ENCODE measurements around the gene STH. TPM values are rescaled to one million over a fixed set of nuclear protein-coding genes. Genes with fewer than 3 reads are reported as not detected.

Gene STH
- polyA plus RNA-seq, 1 donor (not counting 4 experiments of a cell fraction or from before 2014, with no cell fraction given): not detected

DNA sequence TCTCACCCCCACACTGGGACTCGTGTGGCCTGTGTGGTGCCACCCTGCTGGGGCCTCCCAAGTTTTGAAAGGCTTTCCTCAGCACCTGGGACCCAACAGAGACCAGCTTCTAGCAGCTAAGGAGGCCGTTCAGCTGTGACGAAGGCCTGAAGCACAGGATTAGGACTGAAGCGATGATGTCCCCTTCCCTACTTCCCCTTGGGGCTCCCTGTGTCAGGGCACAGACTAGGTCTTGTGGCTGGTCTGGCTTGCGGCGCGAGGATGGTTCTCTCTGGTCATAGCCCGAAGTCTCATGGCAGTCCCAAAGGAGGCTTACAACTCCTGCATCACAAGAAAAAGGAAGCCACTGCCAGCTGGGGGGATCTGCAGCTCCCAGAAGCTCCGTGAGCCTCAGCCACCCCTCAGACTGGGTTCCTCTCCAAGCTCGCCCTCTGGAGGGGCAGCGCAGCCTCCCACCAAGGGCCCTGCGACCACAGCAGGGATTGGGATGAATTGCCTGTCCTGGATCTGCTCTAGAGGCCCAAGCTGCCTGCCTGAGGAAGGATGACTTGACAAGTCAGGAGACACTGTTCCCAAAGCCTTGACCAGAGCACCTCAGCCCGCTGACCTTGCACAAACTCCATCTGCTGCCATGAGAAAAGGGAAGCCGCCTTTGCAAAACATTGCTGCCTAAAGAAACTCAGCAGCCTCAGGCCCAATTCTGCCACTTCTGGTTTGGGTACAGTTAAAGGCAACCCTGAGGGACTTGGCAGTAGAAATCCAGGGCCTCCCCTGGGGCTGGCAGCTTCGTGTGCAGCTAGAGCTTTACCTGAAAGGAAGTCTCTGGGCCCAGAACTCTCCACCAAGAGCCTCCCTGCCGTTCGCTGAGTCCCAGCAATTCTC is 27.4 kb downstream of the STH start:
- H3K27ac ChIP-seq (ENCODE audit: control insufficient read depth, insufficient read depth, low read length): no peak overlapping the region
- H4K20me1 ChIP-seq (ENCODE audit: control insufficient read depth, extremely low read depth, insufficient read depth, low read length): no peaks in the 10 kb centered on the region
- dilution Hi-C loops (cut with MboI; ENCODE audit: extremely low pct_ligation_motif_present, low sequenced_read_pairs): no loop called here
- no peak for FAIRE-seq
- no peak overlapping the region for H3K4me2 ChIP-seq (ENCODE audit: control insufficient read depth, extremely low read depth, insufficient read depth, low read depth, low read length)
- no peaks in the 10 kb centered on the region for H3K79me2 ChIP-seq (ENCODE audit: control insufficient read depth, insufficient read depth, low read length)
- no peak for DNase-seq (ENCODE audit: low read depth, low spot score)
- H3K36me3 ChIP-seq (ENCODE audit: control insufficient read depth in 2 of 2, extremely low read depth in 1 of 2, insufficient read depth in 2 of 2, low read length in 2 of 2): peaks cover 7 to 16% of the 10 kb centered on the region in 2 experiments
- H3K9me3 ChIP-seq (ENCODE audit: control insufficient read depth, low read depth, low read length): no peaks in the 10 kb centered on the region
- no peaks in the 10 kb centered on the region for H3K27me3 ChIP-seq (ENCODE audit: control insufficient read depth, extremely low read depth, insufficient read depth, low read length)
- no peak overlapping the region for H3K4me3 ChIP-seq (ENCODE audit: control insufficient read depth in 2 of 3, extremely low read depth in 1 of 3, insufficient read depth in 2 of 3, low read depth in 1 of 3, low read length in 3 of 3)
- H3K9me1 ChIP-seq (ENCODE audit: control insufficient read depth, extremely low read depth, insufficient read depth, low read length): no peaks in the 10 kb centered on the region
- H3K4me1 ChIP-seq (ENCODE audit: control insufficient read depth, extremely low read depth, insufficient read depth, low read length): no peaks in the 10 kb centered on the region
- H3K9ac ChIP-seq (ENCODE audit: control insufficient read depth, extremely low read depth, insufficient read depth, low read length): no peak overlapping the region
- TF ChIP-seq, protein P1, sequence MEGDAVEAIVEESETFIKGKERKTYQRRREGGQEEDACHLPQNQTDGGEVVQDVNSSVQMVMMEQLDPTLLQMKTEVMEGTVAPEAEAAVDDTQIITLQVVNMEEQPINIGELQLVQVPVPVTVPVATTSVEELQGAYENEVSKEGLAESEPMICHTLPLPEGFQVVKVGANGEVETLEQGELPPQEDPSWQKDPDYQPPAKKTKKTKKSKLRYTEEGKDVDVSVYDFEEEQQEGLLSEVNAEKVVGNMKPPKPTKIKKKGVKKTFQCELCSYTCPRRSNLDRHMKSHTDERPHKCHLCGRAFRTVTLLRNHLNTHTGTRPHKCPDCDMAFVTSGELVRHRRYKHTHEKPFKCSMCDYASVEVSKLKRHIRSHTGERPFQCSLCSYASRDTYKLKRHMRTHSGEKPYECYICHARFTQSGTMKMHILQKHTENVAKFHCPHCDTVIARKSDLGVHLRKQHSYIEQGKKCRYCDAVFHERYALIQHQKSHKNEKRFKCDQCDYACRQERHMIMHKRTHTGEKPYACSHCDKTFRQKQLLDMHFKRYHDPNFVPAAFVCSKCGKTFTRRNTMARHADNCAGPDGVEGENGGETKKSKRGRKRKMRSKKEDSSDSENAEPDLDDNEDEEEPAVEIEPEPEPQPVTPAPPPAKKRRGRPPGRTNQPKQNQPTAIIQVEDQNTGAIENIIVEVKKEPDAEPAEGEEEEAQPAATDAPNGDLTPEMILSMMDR (optimal IDR thresholded peaks at IDR 0.05 in 1 of 3, IDR thresholded peaks at IDR 0.05 in 1 of 3, conservative IDR thresholded peaks at IDR 0.05 in 1 of 3; ENCODE audit: extremely low read depth in 1 of 3, insufficient read depth in 2 of 3, low read length in 3 of 3): no peak
- TF ChIP-seq EZH2 (IDR thresholded peaks at IDR 0.05; ENCODE audit: low read length): no peak
- H2AFZ ChIP-seq (ENCODE audit: control insufficient read depth, low read length): no peak overlapping the region

DNA sequence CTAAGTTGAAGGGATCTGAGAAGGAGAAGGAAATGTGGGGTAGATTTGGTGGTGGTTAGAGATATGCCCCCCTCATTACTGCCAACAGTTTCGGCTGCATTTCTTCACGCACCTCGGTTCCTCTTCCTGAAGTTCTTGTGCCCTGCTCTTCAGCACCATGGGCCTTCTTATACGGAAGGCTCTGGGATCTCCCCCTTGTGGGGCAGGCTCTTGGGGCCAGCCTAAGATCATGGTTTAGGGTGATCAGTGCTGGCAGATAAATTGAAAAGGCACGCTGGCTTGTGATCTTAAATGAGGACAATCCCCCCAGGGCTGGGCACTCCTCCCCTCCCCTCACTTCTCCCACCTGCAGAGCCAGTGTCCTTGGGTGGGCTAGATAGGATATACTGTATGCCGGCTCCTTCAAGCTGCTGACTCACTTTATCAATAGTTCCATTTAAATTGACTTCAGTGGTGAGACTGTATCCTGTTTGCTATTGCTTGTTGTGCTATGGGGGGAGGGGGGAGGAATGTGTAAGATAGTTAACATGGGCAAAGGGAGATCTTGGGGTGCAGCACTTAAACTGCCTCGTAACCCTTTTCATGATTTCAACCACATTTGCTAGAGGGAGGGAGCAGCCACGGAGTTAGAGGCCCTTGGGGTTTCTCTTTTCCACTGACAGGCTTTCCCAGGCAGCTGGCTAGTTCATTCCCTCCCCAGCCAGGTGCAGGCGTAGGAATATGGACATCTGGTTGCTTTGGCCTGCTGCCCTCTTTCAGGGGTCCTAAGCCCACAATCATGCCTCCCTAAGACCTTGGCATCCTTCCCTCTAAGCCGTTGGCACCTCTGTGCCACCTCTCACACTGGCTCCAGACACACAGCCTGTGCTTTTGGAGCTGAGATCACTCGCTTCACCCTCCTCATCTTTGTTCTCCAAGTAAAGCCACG is 28.3 kb downstream of the STH start:
- H3K9ac ChIP-seq (ENCODE audit: control insufficient read depth, extremely low read depth, insufficient read depth, low read length): no peak overlapping the region
- H3K4me2 ChIP-seq (ENCODE audit: control insufficient read depth, extremely low read depth, insufficient read depth, low read depth, low read length): no peak overlapping the region
- no peaks in the 10 kb centered on the region for H3K9me1 ChIP-seq (ENCODE audit: control insufficient read depth, extremely low read depth, insufficient read depth, low read length)
- no peak for FAIRE-seq
- H4K20me1 ChIP-seq (ENCODE audit: control insufficient read depth, extremely low read depth, insufficient read depth, low read length): no peaks in the 10 kb centered on the region
- TF ChIP-seq, protein P1 (optimal IDR thresholded peaks at IDR 0.05 in 1 of 3, IDR thresholded peaks at IDR 0.05 in 1 of 3, conservative IDR thresholded peaks at IDR 0.05 in 1 of 3; ENCODE audit: extremely low read depth in 1 of 3, insufficient read depth in 2 of 3, low read length in 3 of 3): no peak
- TF ChIP-seq EZH2 (IDR thresholded peaks at IDR 0.05; ENCODE audit: low read length): no peak
- H3K36me3 ChIP-seq (ENCODE audit: control insufficient read depth in 2 of 2, extremely low read depth in 1 of 2, insufficient read depth in 2 of 2, low read length in 2 of 2): peaks cover 13 to 21% of the 10 kb centered on the region in 2 experiments
- no peak overlapping the region for H3K4me3 ChIP-seq (ENCODE audit: control insufficient read depth in 2 of 3, extremely low read depth in 1 of 3, insufficient read depth in 2 of 3, low read depth in 1 of 3, low read length in 3 of 3)
- no peaks in the 10 kb centered on the region for H3K79me2 ChIP-seq (ENCODE audit: control insufficient read depth, insufficient read depth, low read length)
- no peak overlapping the region for H3K27ac ChIP-seq (ENCODE audit: control insufficient read depth, insufficient read depth, low read length)
- no peaks in the 10 kb centered on the region for H3K27me3 ChIP-seq (ENCODE audit: control insufficient read depth, extremely low read depth, insufficient read depth, low read length)
- dilution Hi-C loops (cut with MboI; ENCODE audit: extremely low pct_ligation_motif_present, low sequenced_read_pairs): no loop called here
- no peaks in the 10 kb centered on the region for H3K4me1 ChIP-seq (ENCODE audit: control insufficient read depth, extremely low read depth, insufficient read depth, low read length)
- no peaks in the 10 kb centered on the region for H3K9me3 ChIP-seq (ENCODE audit: control insufficient read depth, low read depth, low read length)
- no peak for DNase-seq (ENCODE audit: low read depth, low spot score)
- no peak overlapping the region for H2AFZ ChIP-seq (ENCODE audit: control insufficient read depth, low read length)
